SW 1271 (cell line): ENCODE data around the gene STRBP.
"Not testable (repeated sequence)": the region's sequence is repeated elsewhere in the genome, so short reads cannot be mapped to it uniquely, and the experiment has no call there.

Source experiments
- DNase-seq, 2 experiments: peaks; one replicate each; lab custom pipeline; 2025; lab: John Stamatoyannopoulos, UW

Gene STRBP

GRCh38 chr9:123268465-123269259 is at the start of gene STRBP:
TSS of gene STRBP (minus strand) at chr9:123268586. CDS start at chr9:123184134, 84,452 bp downstream.
- peak; percentile 60 to 86 for DNase-seq

GRCh38 chr9:123316053-123316718 is 47.8 kb upstream of the STRBP start:
- no peak for DNase-seq

- no peak for DNase-seq
These were observed 47.2 kb upstream of the STRBP start for GRCh38 chr9:123315635-123316034.

- no peak for DNase-seq
These were observed 46.2 kb upstream of the STRBP start for GRCh38 chr9:123314617-123315016.

- DNase-seq, result no peak
These were observed 44.0 kb upstream of the STRBP start for GRCh38 chr9:123312306-123312877.

GRCh38 chr9:123311250-123311752 is 42.9 kb upstream of the STRBP start:
- no peak for DNase-seq

- no peak for DNase-seq
These were observed 42.3 kb upstream of the STRBP start for GRCh38 chr9:123310551-123311249.

GRCh38 chr9:123309611-123310010 is 41.2 kb upstream of the STRBP start:
- DNase-seq, result no peak

DNA sequence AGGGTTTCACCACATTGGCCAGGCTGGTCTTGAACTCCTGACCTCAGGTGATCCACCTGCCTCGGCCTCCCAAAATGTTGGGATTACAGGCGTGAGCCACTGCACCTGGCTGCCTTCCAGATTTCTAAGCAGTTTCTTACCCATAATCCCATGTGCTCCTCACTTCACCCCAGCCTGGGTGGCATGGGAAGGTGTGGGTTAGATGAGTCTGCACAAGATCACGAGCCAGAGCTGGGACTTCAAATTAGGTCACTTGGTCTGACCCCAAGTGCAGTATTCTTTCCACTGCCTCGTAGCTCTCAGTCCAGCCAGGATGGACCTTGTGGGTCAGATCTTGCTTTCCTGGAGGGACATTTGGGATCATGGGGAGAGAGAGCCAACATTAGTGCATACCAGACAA is 37.5 kb upstream of the STRBP start:
- no peak for DNase-seq

DNA sequence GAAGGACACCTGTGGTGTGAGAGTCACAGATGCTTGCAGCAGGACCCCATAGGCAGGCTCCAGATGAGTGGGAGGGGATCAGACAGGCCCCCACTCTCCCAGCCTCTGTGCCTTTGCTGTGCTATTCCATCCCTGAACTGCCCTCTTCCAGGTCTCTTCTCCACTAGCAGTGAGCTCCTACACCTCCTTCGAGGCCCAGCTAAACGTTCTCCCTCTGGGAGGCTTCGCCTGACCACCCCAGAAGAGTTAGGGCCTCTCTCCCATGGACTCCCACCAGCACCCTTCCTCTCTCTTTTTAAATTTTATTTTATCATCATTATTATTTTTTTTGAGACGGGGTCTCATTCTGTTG is 35.9 kb upstream of the STRBP start:
- no peak for DNase-seq

DNA sequence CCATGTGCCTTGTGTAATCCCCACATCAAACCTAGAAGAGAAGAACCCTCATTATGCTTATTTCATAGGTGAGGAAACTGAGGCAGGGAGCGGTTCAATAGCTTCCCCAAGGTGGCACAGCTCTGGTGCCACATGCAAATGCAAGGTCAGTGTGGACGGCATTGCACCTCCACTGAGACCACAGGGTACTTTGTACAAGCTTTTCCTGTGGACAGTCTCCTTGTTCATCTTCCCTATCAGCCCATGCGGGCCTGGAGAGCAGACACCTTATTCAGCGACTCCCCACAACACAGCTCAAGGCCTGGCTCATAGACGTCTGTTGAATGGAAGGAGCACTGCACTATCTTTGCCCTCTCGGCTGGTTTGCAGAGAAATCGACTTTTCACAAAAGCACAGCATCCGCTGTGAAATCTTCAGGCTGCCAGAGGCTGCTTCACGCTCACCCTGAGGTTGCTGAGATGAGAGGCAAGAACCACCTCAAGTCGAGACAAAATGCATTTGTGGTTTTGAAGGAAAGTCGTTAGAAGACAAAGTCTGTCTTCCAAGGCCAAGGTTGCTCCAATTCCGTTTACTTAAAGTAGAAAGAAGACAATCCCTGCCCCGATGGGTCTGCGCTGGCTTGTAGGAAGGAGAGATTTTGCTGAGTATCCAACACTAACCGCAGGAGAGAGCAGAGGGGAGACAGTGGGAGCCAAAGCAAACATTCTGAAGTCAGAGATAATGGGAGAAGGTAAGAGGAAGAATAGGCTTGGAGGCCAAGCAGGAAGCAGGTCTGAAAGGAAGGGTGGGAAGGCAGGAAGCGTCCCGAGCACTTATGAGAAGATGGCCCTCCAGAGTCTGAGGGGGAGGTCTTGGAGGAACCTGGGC is 34.2 kb upstream of the STRBP start:
- no peak for DNase-seq

DNA sequence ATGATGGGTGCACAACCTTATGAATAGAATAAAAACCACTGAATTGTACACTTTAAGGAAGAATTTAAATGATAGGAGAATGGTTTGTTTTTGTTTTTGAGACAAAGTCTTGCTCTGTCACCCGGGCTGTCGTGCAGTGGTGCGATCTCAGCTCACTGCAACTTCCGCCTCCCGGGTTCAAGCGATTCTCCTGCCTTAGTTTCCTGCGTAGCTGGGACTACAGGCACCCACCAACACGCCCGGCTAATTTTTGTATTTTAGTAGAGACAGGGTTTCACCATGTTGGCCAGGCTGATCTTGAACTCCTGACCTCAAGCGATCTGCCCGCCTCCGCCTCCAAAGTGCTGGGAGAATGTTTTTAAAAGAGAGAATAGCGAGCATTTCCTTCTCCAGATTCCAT is 33.5 kb upstream of the STRBP start:
- DNase-seq, result not testable (repeated sequence)

DNA sequence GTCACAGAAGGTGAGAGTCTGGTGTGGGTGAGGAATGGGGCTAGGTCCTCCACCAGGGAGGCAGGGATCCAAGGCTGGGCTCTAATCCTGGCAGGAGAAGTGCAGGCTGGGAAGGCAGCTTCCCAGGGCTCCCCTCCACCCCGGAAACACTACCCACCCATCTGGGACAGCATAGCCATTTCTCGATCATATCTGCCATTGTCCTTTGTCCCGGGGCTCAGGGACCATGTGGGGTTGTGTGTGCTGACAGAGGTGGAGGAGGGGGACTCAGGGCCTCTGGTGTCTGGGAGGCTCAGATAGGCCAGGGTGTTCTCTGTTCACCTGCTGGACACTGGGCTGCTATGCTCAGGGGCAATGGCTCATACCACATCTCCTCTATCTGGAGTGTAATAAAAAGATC is 32.2 kb upstream of the STRBP start:
- no peak for DNase-seq

DNA sequence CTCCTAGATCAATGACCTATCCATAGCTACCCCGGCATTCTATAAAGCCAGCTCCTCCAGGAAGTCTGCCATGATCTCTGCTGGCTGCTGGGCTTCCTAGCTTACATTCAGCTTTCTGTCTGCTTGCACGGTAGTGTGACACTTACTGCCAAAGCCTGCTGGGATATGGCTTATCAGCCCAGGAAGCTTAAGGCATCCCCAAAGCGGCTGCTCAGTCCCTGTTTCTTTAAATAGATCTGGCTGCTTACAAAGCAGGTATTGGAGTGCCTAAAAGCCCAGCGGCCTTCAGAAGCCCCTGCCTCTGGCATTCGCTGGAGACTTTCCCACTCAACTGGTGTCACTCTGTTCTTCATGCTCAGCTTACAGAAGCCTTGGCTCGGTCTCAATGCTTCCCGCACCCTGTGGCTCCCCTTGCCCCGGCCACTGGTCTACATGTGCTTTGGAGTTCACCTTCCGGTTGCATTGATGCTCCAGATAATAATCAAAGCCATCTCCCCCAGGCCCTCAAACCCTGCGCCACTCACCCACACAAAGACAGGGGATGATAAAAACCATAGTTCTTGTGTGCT is 31.3 kb upstream of the STRBP start:
- DNase-seq, result no peak

DNA sequence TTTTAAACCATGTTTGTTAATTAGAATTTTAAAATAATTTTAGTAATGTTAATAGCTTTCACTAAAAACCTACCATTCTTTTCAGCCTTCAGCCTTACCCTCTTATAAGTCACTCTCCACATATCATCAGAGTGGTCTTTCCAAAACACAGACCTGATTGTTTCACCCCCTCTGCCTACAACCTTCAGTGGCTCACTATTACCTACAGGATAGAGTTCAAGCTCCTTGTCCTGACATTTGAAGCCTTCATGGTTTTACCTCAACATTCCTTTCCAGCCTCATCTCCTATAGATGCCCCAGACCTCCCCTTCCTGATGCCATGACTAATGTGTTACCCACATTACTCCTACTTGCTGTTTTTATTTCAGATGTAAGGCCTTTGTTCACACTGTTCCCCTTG is 27.8 kb upstream of the STRBP start:
- DNase-seq, result no peak

DNA sequence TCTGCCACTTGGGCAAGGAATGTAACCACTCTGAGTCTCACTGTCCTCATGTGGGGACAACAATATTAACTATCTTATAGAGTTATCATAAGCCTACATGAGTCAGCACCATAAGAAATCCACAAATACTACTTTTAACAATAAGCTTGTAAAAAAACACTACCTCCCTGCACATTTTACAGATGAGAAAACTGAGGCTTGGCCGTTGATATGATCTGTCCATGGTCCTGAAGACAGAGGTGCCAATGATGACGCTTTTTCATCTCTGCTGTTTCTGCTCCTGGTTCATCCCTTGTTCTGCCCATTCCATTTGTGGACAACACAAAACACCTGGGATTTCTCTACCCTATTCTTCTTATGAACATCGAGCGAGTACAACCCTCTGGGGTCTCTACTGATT is 23.4 kb upstream of the STRBP start:
- DNase-seq, result no peak

GRCh38 chr9:123290764-123291163 is 22.4 kb upstream of the STRBP start:
- no peak for DNase-seq

DNA sequence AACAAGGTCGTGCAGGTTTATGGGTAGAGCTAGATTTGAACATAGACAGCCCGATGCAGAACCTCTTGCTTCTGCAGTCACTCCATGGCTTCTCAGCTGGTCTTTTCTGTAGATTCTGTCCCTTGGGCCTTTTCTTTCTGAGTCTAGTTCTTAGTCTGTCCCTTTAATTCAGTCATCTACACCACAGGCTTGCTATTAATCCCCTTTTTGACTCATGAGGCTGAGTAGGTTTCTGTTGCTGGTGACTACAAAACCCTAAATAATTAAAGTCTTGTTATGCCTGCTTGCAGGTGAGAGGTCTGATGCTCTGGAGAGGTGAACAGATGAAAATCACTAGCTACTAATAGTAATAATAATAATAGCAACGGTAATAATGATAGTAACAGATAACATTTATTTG is 19.3 kb upstream of the STRBP start:
- DNase-seq, result no peak

GRCh38 chr9:123286324-123286723 is 17.9 kb upstream of the STRBP start:
- no peak for DNase-seq

- DNase-seq, result no peak
These were observed 16.3 kb upstream of the STRBP start for GRCh38 chr9:123284656-123285055.

GRCh38 chr9:123283455-123283854 is 15.1 kb upstream of the STRBP start:
- DNase-seq, result no peak
